ENCODE results near the gene KRCC1. TPM values are rescaled to one million over a fixed set of nuclear protein-coding genes. Genes with fewer than 3 reads are reported as not detected.
A peak's percentile ranks its signal among the peaks of the same experiment; 100 is the strongest.

Gene KRCC1
- total and polyA plus RNA-seq, 9 of the 15 experiments (the other 6 are each of a cell fraction or from before 2014, with no cell fraction given): 1.9 to 6.0 (median 2.2) TPM

- TF ChIP-seq CEBPZ (IDR thresholded peaks at IDR 0.05; ENCODE audit: borderline replicate concordance, low read depth, low read length) (no peak), ZNF253 (CRISPR knock-in tag; conservative IDR thresholded peaks at IDR 0.05) (no peak)
Measured at GRCh38 chr2:88028931-88029330, 26.7 kb downstream of the KRCC1 start (continued).

GRCh38 chr2:88027697-88028389, 27.7 kb downstream of the KRCC1 start:
- DNase-seq (ENCODE audit: extremely low read depth in 1 of 4, low spot score in 3 of 4): no peak
- H3K36me3 ChIP-seq (ENCODE audit: control insufficient read depth, insufficient read depth, low read length): no peaks in the 10 kb centered on the region
- no TSS peak for BruUV-seq (replicated peaks)
- intact Hi-C loops (cut with micrococcal nuclease) (no loop called here), in situ Hi-C loops (cut with MboI) (no loop called here)
- 58% methylated on average over 10 of the region's 10 CpGs for WGBS (ENCODE audit: insufficient coverage, low coverage, missing lambda C conversion rate)
- H3K4me1 ChIP-seq (replicated peaks in 1 of 2; ENCODE audit: control insufficient read depth in 2 of 2, insufficient read depth in 2 of 2, low read length in 2 of 2): peaks cover 0 to 4% of the 10 kb centered on the region in 2 experiments; a peak in 1 of 5 replicates
- FAIRE-seq: peak; percentile 11
- ATAC-seq: no peak
- no peaks in the 10 kb centered on the region for H3K9me1 ChIP-seq (ENCODE audit: control insufficient read depth, insufficient read depth, low read length)
- no peak overlapping the region for H3K4me3 ChIP-seq
- no peaks in the 10 kb centered on the region for H3K27me3 ChIP-seq (ENCODE audit: control insufficient read depth in 2 of 2, insufficient read depth in 2 of 2, low read length in 2 of 2)
- no peak overlapping the region for H3K27ac ChIP-seq (ENCODE audit: extremely low read depth, low read depth, low read length)
- H3K9me3 ChIP-seq (replicated peaks; ENCODE audit: control insufficient read depth, insufficient read depth, low read depth, low read length): no peaks in the 10 kb centered on the region
- no peak overlapping the region for H3K9ac ChIP-seq (ENCODE audit: insufficient read depth in 1 of 2, low read depth in 2 of 2, low read length in 2 of 2)
- CTCF ChIA-PET (ENCODE audit: low intra/inter-chr PET ratio): no interaction called here
- POLR2A ChIA-PET: interaction anchor here (1.4 to 1.5 kb wide), 2 partner anchors 12 kb away, joined by 5 to 6 read pairs; partner anchors contain the start of gene RNU2-63P
- no peak overlapping the region for H2AFZ ChIP-seq (ENCODE audit: low read depth, low read length)
- no peak overlapping the region for H3K4me2 ChIP-seq (ENCODE audit: insufficient read depth, low read length)
- no peaks in the 10 kb centered on the region for H4K20me1 ChIP-seq (replicated peaks; ENCODE audit: control insufficient read depth, insufficient read depth, low read length)
- TF ChIP-seq NR2F6 (CRISPR knock-in tag; IDR thresholded peaks at IDR 0.05): no peak
- no peaks in the 10 kb centered on the region for H3K79me2 ChIP-seq (ENCODE audit: control insufficient read depth, insufficient read depth, low read length)
